ENCODE measurements around the gene ZDHHC5.

- no peak for TF ChIP-seq CTCF (IDR thresholded peaks at IDR 0.05 in 4 of 5, conservative IDR thresholded peaks at IDR 0.05 in 1 of 5)
- no peak for TF ChIP-seq POLR2A (IDR thresholded peaks at IDR 0.05)
Observed at GRCh38 chr11:57653163-57653562, 14.8 kb upstream of the ZDHHC5 start.
